Muscle layer of duodenum (tissue), 2 donors: ENCODE results near the gene ZNF581.

ENCODE experiments used
- H3K27ac ChIP-seq: one replicate; pipeline ENCODE4 v1.7.0; 2013; ENCODE audit warnings: mild to moderate bottlenecking, low read length
- H3K27me3 ChIP-seq: one replicate; pipeline ENCODE4 v1.7.0; 2013; ENCODE audit warnings: low read depth, mild to moderate bottlenecking, control low read depth, low read length
- H3K36me3 ChIP-seq, 2 donors: one replicate each; pipeline ENCODE4 v1.7.0; 2013; ENCODE audit warnings: low read length in 2 of 2, control low read depth in 1 of 2, mild to moderate bottlenecking in 1 of 2; ENCODE audit not compliant: insufficient read depth in 2 of 2, control insufficient read depth in 1 of 2
- H3K4me1 ChIP-seq, 2 donors: one replicate each; pipeline ENCODE4 v1.7.0; 2013; ENCODE audit warnings: low read length in 2 of 2, mild to moderate bottlenecking in 2 of 2, control low read depth in 1 of 2, moderate library complexity in 1 of 2; ENCODE audit not compliant: insufficient read depth in 2 of 2, control insufficient read depth in 1 of 2
- H3K4me3 ChIP-seq, 2 donors: one replicate each; pipeline ENCODE4 v1.7.0; 2013; ENCODE audit warnings: low read length in 2 of 2, low read depth in 1 of 2, mild to moderate bottlenecking in 1 of 2
- H3K9me3 ChIP-seq, 2 donors: one replicate each; pipeline ENCODE4 v1.7.0; 2013; ENCODE audit warnings: low read length in 2 of 2, control low read depth in 1 of 2, mild to moderate bottlenecking in 1 of 2; ENCODE audit not compliant: control insufficient read depth in 1 of 2
- donor health status: healthy.

Gene ZNF581

GRCh38 chr19:55688422-55689218 is 45.2 kb downstream of the ZNF581 start:
- Histone ChIP-seq H3K27me3 (no peaks in the 10 kb centered on the region), H3K27ac (peak overlapping the region; percentile 8), H3K36me3 (peaks cover 23 to 72% of the 10 kb centered on the region in 2 donors), H3K4me3 (no peak overlapping the region), H3K4me1 (peaks cover 0 to 5% of the 10 kb centered on the region in 2 donors), H3K9me3 (no peaks in the 10 kb centered on the region)

GRCh38 chr19:55689411-55690108 is 46.1 kb downstream of the ZNF581 start:
- Histone ChIP-seq H3K4me1 (peaks cover 0 to 5% of the 10 kb centered on the region in 2 donors), H3K36me3 (peaks cover 20 to 78% of the 10 kb centered on the region in 2 donors), H3K27me3 (no peaks in the 10 kb centered on the region), H3K9me3 (no peaks in the 10 kb centered on the region), H3K27ac (no peak overlapping the region), H3K4me3 (no peak overlapping the region)

GRCh38 chr19:55690109-55690768 is 46.8 kb downstream of the ZNF581 start:
- Histone ChIP-seq H3K4me1 (peaks cover 0 to 5% of the 10 kb centered on the region in 2 donors), H3K36me3 (peaks cover 20 to 83% of the 10 kb centered on the region in 2 donors), H3K9me3 (no peaks in the 10 kb centered on the region), H3K27ac (no peak overlapping the region), H3K27me3 (no peaks in the 10 kb centered on the region), H3K4me3 (no peak overlapping the region)

GRCh38 chr19:55690769-55691545 is 47.5 kb downstream of the ZNF581 start:
- Histone ChIP-seq H3K9me3 (no peaks in the 10 kb centered on the region), H3K4me3 (no peak overlapping the region), H3K27ac (no peak overlapping the region), H3K36me3 (peaks cover 23 to 83% of the 10 kb centered on the region in 2 donors), H3K27me3 (no peaks in the 10 kb centered on the region), H3K4me1 (peaks cover 0 to 5% of the 10 kb centered on the region in 2 donors)

- Histone ChIP-seq H3K4me1 (peaks cover 0 to 5% of the 10 kb centered on the region in 2 donors), H3K27me3 (no peaks in the 10 kb centered on the region), H3K4me3 (no peak overlapping the region), H3K36me3 (peaks cover 30 to 88% of the 10 kb centered on the region in 2 donors), H3K27ac (no peak overlapping the region), H3K9me3 (no peaks in the 10 kb centered on the region)
Observed at GRCh38 chr19:55691561-55692481, 48.4 kb downstream of the ZNF581 start.

GRCh38 chr19:55692681-55693081 is 49.2 kb downstream of the ZNF581 start:
- Histone ChIP-seq H3K27ac (no peak overlapping the region), H3K36me3 (peaks cover 34 to 91% of the 10 kb centered on the region in 2 donors), H3K4me1 (peaks cover 0 to 5% of the 10 kb centered on the region in 2 donors), H3K27me3 (no peaks in the 10 kb centered on the region), H3K4me3 (no peak overlapping the region), H3K9me3 (no peaks in the 10 kb centered on the region)

GRCh38 chr19:55693336-55693974 is 50.0 kb downstream of the ZNF581 start:
- Histone ChIP-seq H3K4me3 (no peak overlapping the region), H3K4me1 (peaks cover 0 to under 1% of the 10 kb centered on the region in 2 donors), H3K36me3 (peaks cover 36 to 97% of the 10 kb centered on the region in 2 donors), H3K27ac (no peak overlapping the region), H3K27me3 (no peaks in the 10 kb centered on the region), H3K9me3 (no peaks in the 10 kb centered on the region)

- Histone ChIP-seq H3K4me3 (no peak overlapping the region), H3K9me3 (no peaks in the 10 kb centered on the region), H3K27me3 (no peaks in the 10 kb centered on the region), H3K4me1 (no peaks in the 10 kb centered on the region), H3K36me3 (peaks cover 35 to 95% of the 10 kb centered on the region in 2 donors), H3K27ac (no peak overlapping the region)
Observed at GRCh38 chr19:55694241-55694655, 50.8 kb downstream of the ZNF581 start.

- Histone ChIP-seq H3K9me3 (no peaks in the 10 kb centered on the region), H3K27ac (no peak overlapping the region), H3K4me1 (no peaks in the 10 kb centered on the region), H3K36me3 (peaks cover 31 to 92% of the 10 kb centered on the region in 2 donors), H3K4me3 (no peak overlapping the region), H3K27me3 (no peaks in the 10 kb centered on the region)
Observed at GRCh38 chr19:55694656-55695491, 51.4 kb downstream of the ZNF581 start.
